NT2/D1 (cell line): ENCODE data around the gene FXN.
"Not testable (repeated sequence)": the region's sequence is repeated elsewhere in the genome, so short reads cannot be mapped to it uniquely, and the experiment has no call there.

Experiments
- DNase-seq: peaks from one replicate; pipeline ENCODE4 v3.0.0-alpha.2; 2011; ENCODE audit warnings: low read depth, low spot score
- H3K27me3 ChIP-seq: 2 replicates; pipeline ENCODE4 v1.6.0; 2011; ENCODE audit warnings: mild to moderate bottlenecking; ENCODE audit not compliant: insufficient read length, insufficient read depth
- H3K36me3 ChIP-seq: 2 replicates; pipeline ENCODE4 v1.6.1; 2011; ENCODE audit warnings: mild to moderate bottlenecking, low read length, mixed read lengths; ENCODE audit not compliant: insufficient read depth, insufficient read length
- H3K4me1 ChIP-seq: 2 replicates; pipeline ENCODE4 v1.5.1; 2011; ENCODE audit not compliant: insufficient read depth, insufficient read length
- H3K4me3 ChIP-seq: 2 replicates; pipeline ENCODE4 v1.5.1; 2011; ENCODE audit warnings: low read depth; ENCODE audit not compliant: insufficient read length
- H3K9ac ChIP-seq: 2 replicates; pipeline ENCODE4 v1.6.0; 2011; ENCODE audit warnings: low read depth; ENCODE audit not compliant: insufficient read length
- H3K9me3 ChIP-seq: 2 replicates; pipeline ENCODE4 v1.5.1; 2011; ENCODE audit warnings: mild to moderate bottlenecking, low read length; ENCODE audit not compliant: insufficient read depth
- SUZ12 ChIP-seq: IDR thresholded peaks from 2 replicates; pipeline ENCODE4 v1.6.1; 2011; ENCODE audit not compliant: insufficient read length, insufficient read depth; ENCODE audit errors: extremely low read depth
- YY1 ChIP-seq: IDR thresholded peaks from 2 replicates; pipeline ENCODE4 v1.6.1; 2011; ENCODE audit not compliant: insufficient read length, insufficient read depth
- ZNF274 ChIP-seq: IDR thresholded peaks from 2 replicates; pipeline ENCODE4 v1.6.1; 2011; ENCODE audit warnings: mild to moderate bottlenecking, low read depth, low read length

FXN gene

DNA sequence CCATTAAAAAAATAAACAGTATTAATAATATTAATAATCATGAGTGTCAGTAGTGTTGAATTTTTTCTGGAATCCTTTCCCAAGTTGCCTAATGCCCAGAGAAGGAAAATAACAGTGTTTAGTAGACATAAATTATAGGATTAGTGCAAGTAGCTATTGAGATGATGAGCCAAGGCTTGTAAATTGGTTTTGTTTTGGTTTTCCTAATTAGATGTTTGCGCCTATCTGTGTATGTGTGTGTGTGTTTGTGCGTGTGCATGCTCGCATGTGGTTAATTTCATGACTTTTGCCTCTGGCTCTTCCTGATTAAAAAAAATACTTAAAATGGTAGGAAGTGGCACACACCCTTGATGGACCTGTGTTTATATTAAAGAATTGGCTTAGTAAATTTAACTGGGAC lies 55.4 kb downstream of the FXN start:
- Histone ChIP-seq H3K4me3 (peak overlapping the region; percentile 2), H3K9me3 (no peaks in the 10 kb centered on the region), H3K4me1 (peaks cover 5% of the 10 kb centered on the region), H3K36me3 (no peaks in the 10 kb centered on the region), H3K27me3 (no peaks in the 10 kb centered on the region), H3K9ac (no peak overlapping the region)
- TF ChIP-seq SUZ12 (no peak), ZNF274 (no peak), YY1 (no peak)
- DNase-seq = no peak

DNA sequence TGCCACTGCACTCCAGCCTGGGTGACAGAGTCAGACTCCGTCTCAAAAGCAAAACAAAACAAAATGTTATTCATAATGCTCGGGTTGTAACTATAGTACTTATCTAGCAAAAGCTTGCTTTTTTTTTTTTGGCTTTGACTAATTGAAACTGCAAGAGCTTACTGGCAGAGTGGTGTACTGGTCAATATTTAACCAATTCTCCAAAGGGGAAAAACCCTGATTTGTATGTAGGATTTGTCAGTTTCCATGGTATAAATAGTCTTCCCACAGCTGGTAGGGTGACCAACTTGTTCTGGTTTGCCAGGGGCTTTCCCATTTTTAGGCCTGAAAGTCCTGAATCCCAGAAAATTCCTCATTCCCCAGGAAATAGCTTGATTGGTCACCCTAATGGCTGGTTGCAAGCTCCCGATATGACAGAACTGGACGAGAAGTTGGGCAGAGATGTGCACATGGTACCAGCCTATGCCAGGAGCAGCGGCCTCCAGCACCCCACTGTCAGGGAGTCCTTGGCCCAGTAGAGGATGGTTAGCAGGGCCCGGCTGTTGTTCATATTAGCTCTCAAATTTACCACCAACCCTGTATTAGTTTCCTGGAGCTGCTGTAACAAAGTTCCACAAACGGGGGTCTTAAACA lies 58.0 kb downstream of the FXN start:
- no peak overlapping the region for H3K4me3 ChIP-seq
- no peaks in the 10 kb centered on the region for H3K9me3 ChIP-seq
- H3K9ac ChIP-seq = no peak overlapping the region
- H3K36me3 ChIP-seq = no peaks in the 10 kb centered on the region
- DNase-seq = no peak
- no peaks in the 10 kb centered on the region for H3K27me3 ChIP-seq
- peaks cover 5% of the 10 kb centered on the region for H3K4me1 ChIP-seq
- TF ChIP-seq YY1 (no peak), ZNF274 (no peak), SUZ12 (no peak)

DNA sequence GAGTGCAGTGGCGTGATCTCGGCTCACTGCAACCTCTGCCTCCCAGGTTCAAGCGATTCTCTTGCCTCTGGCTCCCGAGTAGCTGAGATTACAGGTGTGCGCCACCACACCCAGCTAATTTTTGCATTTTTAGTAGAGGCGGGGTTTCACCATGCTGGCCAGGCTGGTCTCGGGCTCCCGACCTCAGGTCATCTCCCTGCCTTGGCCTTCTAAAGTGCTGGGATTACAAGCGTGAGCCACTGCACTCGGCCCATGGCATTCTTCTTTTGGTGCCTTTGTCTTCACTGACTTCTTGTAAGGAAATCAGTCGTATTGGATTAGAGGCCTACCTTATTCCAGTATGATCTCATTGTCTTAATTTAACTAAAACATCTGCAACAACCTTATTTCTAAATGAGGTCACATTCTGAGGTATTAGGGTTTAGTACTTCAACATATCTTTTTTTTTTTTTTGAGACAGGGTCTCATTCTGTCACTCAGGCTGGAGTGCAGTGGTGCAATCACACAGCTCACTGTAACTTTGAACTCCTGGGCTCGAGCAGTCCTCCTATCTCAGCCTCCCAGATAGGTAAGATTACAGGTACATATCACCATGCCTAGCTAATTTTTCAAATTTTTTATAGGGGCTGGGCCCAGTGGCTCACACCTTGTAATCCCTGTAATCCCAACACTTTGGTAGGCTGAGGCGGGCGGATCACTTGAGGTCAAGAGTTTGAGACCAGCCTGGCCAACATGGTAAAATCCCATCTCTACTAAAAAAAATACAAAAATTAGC lies 59.0 kb downstream of the FXN start:
- not testable (repeated sequence) for H3K4me1 ChIP-seq, H3K4me3 ChIP-seq, H3K36me3 ChIP-seq, H3K9ac ChIP-seq, H3K27me3 ChIP-seq, H3K9me3 ChIP-seq, DNase-seq

DNA sequence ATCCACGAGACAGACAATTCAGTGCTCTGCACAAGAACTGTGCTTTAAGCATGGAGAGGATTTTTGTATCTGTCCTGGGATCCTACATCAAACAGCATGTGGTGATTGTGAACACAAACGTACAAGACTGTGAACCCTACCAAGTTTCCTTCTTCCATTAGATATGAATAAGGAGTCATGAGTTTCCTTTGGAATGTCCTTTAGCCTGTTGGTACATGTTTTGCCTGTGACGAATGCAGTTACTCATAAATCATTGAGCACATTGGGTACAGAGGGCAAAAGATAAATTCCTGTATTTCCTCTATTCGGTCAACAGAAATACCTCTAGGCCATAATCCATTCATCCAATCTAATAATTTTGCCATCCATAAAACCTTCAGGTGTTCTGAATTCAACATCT lies 61.5 kb downstream of the FXN start:
- no peaks in the 10 kb centered on the region for H3K9me3 ChIP-seq
- no peaks in the 10 kb centered on the region for H3K36me3 ChIP-seq
- no peak for DNase-seq
- H3K4me3 ChIP-seq = no peak overlapping the region
- no peaks in the 10 kb centered on the region for H3K27me3 ChIP-seq
- TF ChIP-seq ZNF274 = no peak
- TF ChIP-seq SUZ12 = no peak
- no peak for TF ChIP-seq YY1
- H3K4me1 ChIP-seq = no peaks in the 10 kb centered on the region
- no peak overlapping the region for H3K9ac ChIP-seq

DNA sequence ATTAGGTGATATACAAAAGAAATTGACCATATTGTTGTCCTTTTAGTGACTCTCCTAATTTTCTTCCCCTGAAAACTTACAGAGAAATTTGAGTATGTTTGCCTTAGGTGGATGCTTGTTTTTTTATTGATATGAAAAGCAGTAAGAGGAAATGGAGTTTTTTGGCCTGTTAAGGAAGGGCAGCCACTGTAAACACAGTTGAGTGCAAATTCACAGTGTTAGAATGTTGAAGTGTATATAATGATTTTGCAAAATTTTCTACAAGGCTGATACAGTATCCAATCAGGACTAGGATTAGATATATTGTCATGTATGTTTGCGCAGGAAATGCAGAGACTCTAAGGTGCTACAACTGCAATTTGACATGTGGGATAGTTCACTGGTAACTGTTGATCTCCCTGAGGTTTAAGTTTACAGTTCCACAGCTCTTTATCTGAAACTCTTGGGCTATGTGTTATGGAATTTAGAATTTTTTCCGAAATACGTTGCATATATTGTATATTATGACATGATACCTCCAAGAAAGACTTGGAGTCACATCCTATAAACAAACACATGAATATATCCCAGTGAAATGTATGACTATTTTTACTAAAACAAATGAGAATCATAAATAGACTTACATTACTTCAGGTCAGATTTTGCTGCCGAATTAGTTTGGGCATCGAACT lies 62.5 kb downstream of the FXN start:
- no peaks in the 10 kb centered on the region for H3K9me3 ChIP-seq
- no peak overlapping the region for H3K4me3 ChIP-seq
- H3K4me1 ChIP-seq = no peaks in the 10 kb centered on the region
- no peaks in the 10 kb centered on the region for H3K36me3 ChIP-seq
- TF ChIP-seq YY1 (no peak), SUZ12 (no peak), ZNF274 (no peak)
- no peaks in the 10 kb centered on the region for H3K27me3 ChIP-seq
- H3K9ac ChIP-seq = no peak overlapping the region
- DNase-seq = no peak

DNA sequence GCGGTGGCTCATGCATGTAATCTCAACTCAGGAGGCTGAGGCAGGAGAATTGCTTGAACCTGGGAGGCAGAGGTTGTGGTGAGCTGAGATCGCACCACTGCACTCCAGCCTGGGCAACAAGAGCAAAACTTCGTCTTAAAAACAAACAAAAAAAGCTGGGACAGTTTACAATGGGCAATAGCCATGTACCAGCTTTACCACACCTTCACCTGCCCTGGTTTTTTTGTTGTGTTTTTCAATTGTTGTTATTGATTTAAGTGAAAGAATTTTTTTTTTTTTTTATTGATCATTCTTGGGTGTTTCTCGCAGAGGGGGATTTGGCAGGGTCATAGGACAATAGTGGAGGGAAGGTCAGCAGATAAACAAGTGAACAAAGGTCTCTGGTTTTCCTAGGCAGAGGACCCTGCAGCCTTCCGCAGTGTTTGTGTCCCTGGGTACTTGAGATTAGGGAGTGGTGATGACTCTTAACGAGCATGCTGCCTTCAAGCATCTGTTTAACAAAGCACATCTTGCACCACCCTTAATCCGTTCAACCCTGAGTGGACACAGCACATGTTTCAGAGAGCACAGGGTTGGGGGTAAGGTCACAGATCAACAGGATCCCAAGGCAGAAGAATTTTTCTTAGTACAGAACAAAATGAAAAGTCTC lies 67.9 kb downstream of the FXN start:
- H3K36me3 ChIP-seq, DNase-seq, H3K4me1 ChIP-seq, H3K9ac ChIP-seq, H3K27me3 ChIP-seq, H3K9me3 ChIP-seq, H3K4me3 ChIP-seq: not testable (repeated sequence)

DNA sequence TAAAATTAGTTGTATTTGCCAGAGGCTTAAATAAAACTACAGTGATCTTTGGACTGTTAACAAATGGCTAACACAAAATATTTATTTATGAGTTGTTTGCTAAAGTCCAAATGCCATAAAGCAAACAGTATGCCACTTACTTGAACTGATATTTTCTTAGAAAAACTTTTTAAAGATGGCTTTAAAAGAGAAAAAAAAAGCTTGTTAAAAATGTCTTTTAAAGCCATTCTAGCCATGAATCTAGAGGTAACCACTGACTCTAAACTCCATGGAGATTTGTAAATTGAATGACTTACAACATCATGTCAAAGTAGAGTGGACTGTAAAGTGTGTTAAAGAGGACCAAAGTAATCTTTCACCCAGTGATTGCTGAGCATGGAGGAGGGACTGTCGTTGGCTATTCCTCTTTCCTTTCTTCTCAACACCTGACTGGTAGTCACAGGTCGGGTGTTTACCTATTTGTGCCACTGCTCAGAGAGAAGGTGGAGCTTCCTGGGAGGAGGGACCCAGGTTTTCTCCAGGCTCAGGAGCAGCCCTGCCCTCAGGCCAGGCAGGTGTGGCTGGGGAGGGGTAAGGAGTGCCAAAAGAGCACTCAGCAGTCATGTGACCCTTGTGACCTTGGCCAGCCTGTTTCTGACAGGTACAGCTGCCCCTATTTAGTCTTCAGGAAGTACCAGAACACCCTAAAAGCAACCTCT lies 69.4 kb downstream of the FXN start:
- TF ChIP-seq ZNF274 = no peak
- no peak for TF ChIP-seq SUZ12
- no peak for TF ChIP-seq YY1
- Histone ChIP-seq H3K9ac (no peak overlapping the region), H3K4me1 (no peaks in the 10 kb centered on the region), H3K4me3 (no peak overlapping the region), H3K27me3 (no peaks in the 10 kb centered on the region), H3K9me3 (no peaks in the 10 kb centered on the region), H3K36me3 (no peaks in the 10 kb centered on the region)
- no peak for DNase-seq
